HepG2 (cell line): ENCODE measurements around the gene XXYLT1. TPM values are rescaled to one million over a fixed set of nuclear protein-coding genes. Genes with fewer than 3 reads are reported as not detected.

ENCODE experiments used
- ATAC-seq: fragments of 200-7000 bp; cut with Tn5 transposase; 3 replicates; pipeline ENCODE4 v1.9.1; 2020; ENCODE audit warnings: mild to moderate bottlenecking, moderate library complexity
- BruUV-seq: library from RNA; stranded (reverse); fragments of 400-500 nt; replicated peaks from 2 replicates; lab custom pipeline; 2021; lab: Mats Ljungman, UMichigan
- CTCF ChIA-PET: fragments of 300-600 bp; formaldehyde crosslinking; extraction: SDS; loops from one replicate; lab custom pipeline; 2021; ENCODE audit warnings: low total read pairs, inconsistent platforms, low intra/inter-chr PET ratio; lab: Yijun Ruan, JAX
- POLR2A ChIA-PET: fragments of 350-600 bp; sonication (Branson Sonifier 250); formaldehyde crosslinking; loops from one replicate; lab custom pipeline; 2020; ENCODE audit warnings: antibody characterized with exemption, inconsistent platforms; lab: Yijun Ruan, JAX
- DNase-seq: peaks from one replicate; pipeline ENCODE4 v3.0.0-alpha.2; 2015; ENCODE audit warnings: low spot score
- FAIRE-seq: peaks from 3 replicates; lab custom pipeline; 2011; peaks lifted over from hg19 to GRCh38; lab: Jason Lieb, UNC
- H2AFZ ChIP-seq: one replicate; pipeline ENCODE4 v1.6.1; 2011; ENCODE audit warnings: low read length, inconsistent platforms
- H3K27ac ChIP-seq: fragments of 300-600 bp; 3 replicates; pipeline ENCODE4 v1.8.0; 2011; ENCODE audit warnings: mixed run types, mild to moderate bottlenecking, mixed read lengths, low read length, inconsistent platforms; ENCODE audit not compliant: insufficient read depth; ENCODE audit errors: extremely low read length
- H3K27me3 ChIP-seq, 2 experiments: fragments of 200-600 bp in 1 of 2; 2 replicates in 1 of 2; 3 replicates in 1 of 2; pipeline versions ENCODE4 v1.6.0 to v1.8.0; 2011; ENCODE audit warnings: low read length in 2 of 2, mild to moderate bottlenecking in 2 of 2, moderate library complexity in 2 of 2, inconsistent platforms in 1 of 2; ENCODE audit not compliant: insufficient read depth in 2 of 2, control insufficient read depth in 1 of 2
- H3K36me3 ChIP-seq, 2 experiments: fragments of 200-600 bp in 1 of 2; replicated peaks in 1 of 2; 2 replicates in 1 of 2; 3 replicates in 1 of 2; pipeline versions ENCODE4 v1.5.1 to v1.8.0; 2011; ENCODE audit warnings: low read length in 2 of 2, inconsistent platforms in 1 of 2; ENCODE audit not compliant: insufficient read depth in 2 of 2, control insufficient read depth in 1 of 2
- H3K4me1 ChIP-seq: 2 replicates; pipeline ENCODE4 v1.5.1; 2012; ENCODE audit warnings: low read length, inconsistent platforms; ENCODE audit not compliant: insufficient read depth
- H3K4me2 ChIP-seq: 2 replicates; pipeline ENCODE4 v1.6.0; 2011; ENCODE audit warnings: low read depth, low read length, inconsistent platforms
- H3K4me3 ChIP-seq, 3 experiments: fragments of 200-600 bp in 1 of 3; sonication (generic), shearing (Covaris generic) in 1 of 3; replicated peaks in 1 of 3; 2 replicates each; pipeline ENCODE4 v1.5.1; 2011 to 2016; ENCODE audit warnings: low read length in 3 of 3, inconsistent platforms in 2 of 3, low read depth in 2 of 3, mild to moderate bottlenecking in 2 of 3, control low read depth in 1 of 3, mixed read lengths in 1 of 3; ENCODE audit not compliant: insufficient read depth in 1 of 3
- H3K79me2 ChIP-seq: one replicate; pipeline ENCODE4 v1.6.1; 2011; ENCODE audit warnings: low read length, inconsistent platforms; ENCODE audit not compliant: insufficient read depth
- H3K9ac ChIP-seq: 2 replicates; pipeline ENCODE4 v1.6.0; 2011; ENCODE audit warnings: mild to moderate bottlenecking, low read depth, low read length, inconsistent platforms; ENCODE audit not compliant: insufficient read depth
- H3K9me3 ChIP-seq: 2 replicates; pipeline ENCODE4 v1.5.1; 2012; ENCODE audit warnings: mild to moderate bottlenecking, low read length
- H4K20me1 ChIP-seq: 2 replicates; pipeline ENCODE4 v1.6.0; 2011; ENCODE audit warnings: inconsistent platforms, mild to moderate bottlenecking, low read length, moderate library complexity; ENCODE audit not compliant: insufficient read depth
- GABPA ChIP-seq, 2 experiments: IDR thresholded peaks; 2 replicates each; pipeline ENCODE4 v1.6.1; 2011 to 2016; ENCODE audit warnings: low read depth in 2 of 2, low read length in 1 of 2, missing biosample characterization in 1 of 2, missing genetic modification characterization in 1 of 2
- JARID2 ChIP-seq: sonication (generic); formaldehyde crosslinking; IDR thresholded peaks from 2 replicates; pipeline ENCODE4 v1.8.1; 2023; ENCODE audit warnings: missing genetic modification reagents, inconsistent platforms; ENCODE audit not compliant: insufficient replicate concordance
- MAFF ChIP-seq: IDR thresholded peaks from 2 replicates; pipeline ENCODE4 v1.6.1; 2011; ENCODE audit warnings: low read depth, low read length, improper control_type of control experiment
- MAFK ChIP-seq, 2 experiments: IDR thresholded peaks in 1 of 2; conservative IDR thresholded peaks in 1 of 2; 2 replicates each; pipeline ENCODE4 v1.6.1; 2011; ENCODE audit warnings: improper control_type of control experiment in 2 of 2, low read length in 2 of 2
- MXD3 ChIP-seq: IDR thresholded peaks from 2 replicates; pipeline ENCODE4 v1.6.1; 2016; ENCODE audit warnings: mild to moderate bottlenecking, missing biosample characterization, missing genetic modification reagents
- RFX1 ChIP-seq: fragments of 450-650 bp; IDR thresholded peaks from 2 replicates; pipeline ENCODE4 v1.6.1; 2017
- ZFP41 ChIP-seq: sonication (generic); formaldehyde crosslinking; IDR thresholded peaks from 2 replicates; pipeline ENCODE4 v1.4.0; 2020; ENCODE audit warnings: mild to moderate bottlenecking, missing genetic modification reagents, borderline replicate concordance
- ZFP91 ChIP-seq: sonication (generic); formaldehyde crosslinking; IDR thresholded peaks from 2 replicates; pipeline ENCODE4 v1.9.0; 2022; ENCODE audit warnings: missing genetic modification reagents, mild to moderate bottlenecking, borderline replicate concordance
- ZIK1 ChIP-seq: sonication (generic); formaldehyde crosslinking; IDR thresholded peaks from 2 replicates; pipeline ENCODE4 v1.5.0; 2020; ENCODE audit warnings: mild to moderate bottlenecking, low read depth, missing genetic modification reagents, borderline replicate concordance
- WGBS: methylation state at CpG from one replicate; pipeline ENCODE4 v1.1.6; 2017; ENCODE audit warnings: low lambda C conversion rate; 5-methylcytosine and 5-hydroxymethylcytosine counted together
- in situ Hi-C: cut with HindIII; loops from 2 replicates; pipeline ENCODE4 v1.10.0; 2017; ENCODE audit warnings: low pct_unique_long_range_greater_than_20kb; ENCODE audit not compliant: extremely low pct_ligation_motif_present
- intact Hi-C: fragments of 100-400 bp; cut with micrococcal nuclease; formaldehyde crosslinking; loops from one replicate; pipeline ENCODE4 v1.10.0; 2022; ENCODE audit not compliant: unreplicated experiment
- polyA plus RNA-seq, 8 experiments: library from polyadenylated mRNA; depleted of rRNA in 3 of 8; stranded (reverse) in 7 of 8; unstranded in 1 of 8; fragments of >200 nt; fragmentation: Illumina TruSeq in 4 of 8; extraction: Trizol in 4 of 8; gene quantifications; 2 replicates each; pipeline versions ENCODE4 v1.2.1 to v1.2.3, GENCODE V29; 2011 to 2016; ENCODE audit warnings: low read depth in 4 of 8, missing spikeins in 1 of 8, mixed read lengths in 1 of 8; ENCODE audit not compliant: insufficient read depth in 1 of 8
- total RNA-seq, 5 experiments: library from RNA; depleted of rRNA; stranded (reverse); fragments of >200 nt; fragmentation: Illumina TruSeq; extraction: Trizol; gene quantifications; 2 replicates each; pipeline ENCODE4 v1.2.3, GENCODE V29; 2016; ENCODE audit warnings: low read depth in 1 of 5
- TF ChIP-seq, protein P1 (sequence below): sonication (generic); formaldehyde crosslinking; conservative IDR thresholded peaks from 2 replicates; pipeline ENCODE4 v1.5.0; 2020; ENCODE audit warnings: missing genetic modification reagents
- TF ChIP-seq, protein P2 (sequence below): IDR thresholded peaks from 2 replicates; pipeline ENCODE4 v1.6.1; 2016
- TF ChIP-seq, protein P3 (sequence below): sonication (generic); formaldehyde crosslinking; IDR thresholded peaks from 2 replicates; pipeline ENCODE4 v1.4.0; 2020; ENCODE audit warnings: missing genetic modification reagents

Gene XXYLT1
- total and polyA plus RNA-seq, 2 of the 13 experiments (the other 11 are each of a cell fraction or from before 2014, with no cell fraction given), result 17.7 to 19.0 TPM

DNA sequence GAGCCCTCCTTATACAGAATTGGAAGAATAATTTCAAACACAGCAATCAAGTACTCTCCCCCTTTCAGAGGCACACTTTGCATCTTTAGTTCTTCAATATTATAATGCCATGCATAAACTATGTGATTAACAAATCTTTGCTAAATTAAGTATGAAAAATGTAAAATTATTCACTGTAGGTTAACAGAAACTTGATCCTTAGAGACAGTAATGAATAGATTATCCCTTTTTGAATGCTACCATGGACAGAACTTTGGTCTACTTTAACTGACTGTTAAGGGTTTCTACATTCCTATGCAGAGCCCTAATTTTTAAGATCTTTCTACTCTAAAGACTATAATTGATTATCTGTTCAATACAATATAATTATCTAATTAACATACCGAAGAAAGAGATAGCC lies 25.7 kb upstream of the XXYLT1 start (continued):
- TF ChIP-seq ZIK1 (CRISPR knock-in tag) (no peak), JARID2 (CRISPR knock-in tag) (no peak), RFX1 (no peak), ZFP91 (CRISPR knock-in tag) (no peak), ZFP41 (CRISPR knock-in tag) (no peak)
- TF ChIP-seq, protein P1, sequence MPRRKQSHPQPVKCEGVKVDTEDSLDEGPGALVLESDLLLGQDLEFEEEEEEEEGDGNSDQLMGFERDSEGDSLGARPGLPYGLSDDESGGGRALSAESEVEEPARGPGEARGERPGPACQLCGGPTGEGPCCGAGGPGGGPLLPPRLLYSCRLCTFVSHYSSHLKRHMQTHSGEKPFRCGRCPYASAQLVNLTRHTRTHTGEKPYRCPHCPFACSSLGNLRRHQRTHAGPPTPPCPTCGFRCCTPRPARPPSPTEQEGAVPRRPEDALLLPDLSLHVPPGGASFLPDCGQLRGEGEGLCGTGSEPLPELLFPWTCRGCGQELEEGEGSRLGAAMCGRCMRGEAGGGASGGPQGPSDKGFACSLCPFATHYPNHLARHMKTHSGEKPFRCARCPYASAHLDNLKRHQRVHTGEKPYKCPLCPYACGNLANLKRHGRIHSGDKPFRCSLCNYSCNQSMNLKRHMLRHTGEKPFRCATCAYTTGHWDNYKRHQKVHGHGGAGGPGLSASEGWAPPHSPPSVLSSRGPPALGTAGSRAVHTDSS (CRISPR knock-in tag), result no peak

GRCh38 chr3:195291121-195291520 lies 20.2 kb upstream of the XXYLT1 start:
- intact Hi-C loops (no loop called here), in situ Hi-C loops (no loop called here)
- H3K4me3 ChIP-seq, result no peak overlapping the region
- no TSS peak for BruUV-seq
- H4K20me1 ChIP-seq, result no peaks in the 10 kb centered on the region
- H3K9ac ChIP-seq, result no peak overlapping the region
- H3K79me2 ChIP-seq, result no peaks in the 10 kb centered on the region
- POLR2A ChIA-PET, result no interaction called here
- no peaks in the 10 kb centered on the region for H3K27me3 ChIP-seq
- FAIRE-seq (no peak), DNase-seq (no peak), ATAC-seq (no peak)
- H3K4me1 ChIP-seq, result no peaks in the 10 kb centered on the region
- H3K4me2 ChIP-seq, result no peak overlapping the region
- peaks cover 2 to 8% of the 10 kb centered on the region in 2 experiments; a peak in 2 of 5 replicates for H3K36me3 ChIP-seq
- no peak overlapping the region for H3K27ac ChIP-seq
- no peaks in the 10 kb centered on the region for H3K9me3 ChIP-seq
- no peak overlapping the region for H2AFZ ChIP-seq
- CTCF ChIA-PET, result no interaction called here
- 90% methylated on average over 1 of the region's 1 CpG for WGBS
- TF ChIP-seq MAFF (peak; percentile 54; the same call in 1 of the 2 replicates), MXD3 (CRISPR knock-in tag) (no peak), GABPA (IDR thresholded peaks at IDR 0.05; ENCODE audit: low read depth, low read length) (no peak), GABPA (CRISPR knock-in tag; IDR thresholded peaks at IDR 0.05; ENCODE audit: low read depth) (no peak), MAFK (conservative IDR thresholded peaks at IDR 0.05 in 1 of 2, IDR thresholded peaks at IDR 0.05 in 1 of 2; ENCODE audit: low read length in 2 of 2) (peak; percentile 64 to 75; a peak in 3 of 4 replicates)
- TF ChIP-seq, protein P2, sequence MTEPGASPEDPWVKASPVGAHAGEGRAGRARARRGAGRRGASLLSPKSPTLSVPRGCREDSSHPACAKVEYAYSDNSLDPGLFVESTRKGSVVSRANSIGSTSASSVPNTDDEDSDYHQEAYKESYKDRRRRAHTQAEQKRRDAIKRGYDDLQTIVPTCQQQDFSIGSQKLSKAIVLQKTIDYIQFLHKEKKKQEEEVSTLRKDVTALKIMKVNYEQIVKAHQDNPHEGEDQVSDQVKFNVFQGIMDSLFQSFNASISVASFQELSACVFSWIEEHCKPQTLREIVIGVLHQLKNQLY, result no peak
- TF ChIP-seq, protein P3, sequence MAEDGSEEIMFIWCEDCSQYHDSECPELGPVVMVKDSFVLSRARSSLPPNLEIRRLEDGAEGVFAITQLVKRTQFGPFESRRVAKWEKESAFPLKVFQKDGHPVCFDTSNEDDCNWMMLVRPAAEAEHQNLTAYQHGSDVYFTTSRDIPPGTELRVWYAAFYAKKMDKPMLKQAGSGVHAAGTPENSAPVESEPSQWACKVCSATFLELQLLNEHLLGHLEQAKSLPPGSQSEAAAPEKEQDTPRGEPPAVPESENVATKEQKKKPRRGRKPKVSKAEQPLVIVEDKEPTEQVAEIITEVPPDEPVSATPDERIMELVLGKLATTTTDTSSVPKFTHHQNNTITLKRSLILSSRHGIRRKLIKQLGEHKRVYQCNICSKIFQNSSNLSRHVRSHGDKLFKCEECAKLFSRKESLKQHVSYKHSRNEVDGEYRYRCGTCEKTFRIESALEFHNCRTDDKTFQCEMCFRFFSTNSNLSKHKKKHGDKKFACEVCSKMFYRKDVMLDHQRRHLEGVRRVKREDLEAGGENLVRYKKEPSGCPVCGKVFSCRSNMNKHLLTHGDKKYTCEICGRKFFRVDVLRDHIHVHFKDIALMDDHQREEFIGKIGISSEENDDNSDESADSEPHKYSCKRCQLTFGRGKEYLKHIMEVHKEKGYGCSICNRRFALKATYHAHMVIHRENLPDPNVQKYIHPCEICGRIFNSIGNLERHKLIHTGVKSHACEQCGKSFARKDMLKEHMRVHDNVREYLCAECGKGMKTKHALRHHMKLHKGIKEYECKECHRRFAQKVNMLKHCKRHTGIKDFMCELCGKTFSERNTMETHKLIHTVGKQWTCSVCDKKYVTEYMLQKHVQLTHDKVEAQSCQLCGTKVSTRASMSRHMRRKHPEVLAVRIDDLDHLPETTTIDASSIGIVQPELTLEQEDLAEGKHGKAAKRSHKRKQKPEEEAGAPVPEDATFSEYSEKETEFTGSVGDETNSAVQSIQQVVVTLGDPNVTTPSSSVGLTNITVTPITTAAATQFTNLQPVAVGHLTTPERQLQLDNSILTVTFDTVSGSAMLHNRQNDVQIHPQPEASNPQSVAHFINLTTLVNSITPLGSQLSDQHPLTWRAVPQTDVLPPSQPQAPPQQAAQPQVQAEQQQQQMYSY, result no peak
